ENCODE measurements around the gene RBM47.
A peak's percentile ranks its signal among the peaks of the same experiment; 100 is the strongest.

Gene RBM47

DNA sequence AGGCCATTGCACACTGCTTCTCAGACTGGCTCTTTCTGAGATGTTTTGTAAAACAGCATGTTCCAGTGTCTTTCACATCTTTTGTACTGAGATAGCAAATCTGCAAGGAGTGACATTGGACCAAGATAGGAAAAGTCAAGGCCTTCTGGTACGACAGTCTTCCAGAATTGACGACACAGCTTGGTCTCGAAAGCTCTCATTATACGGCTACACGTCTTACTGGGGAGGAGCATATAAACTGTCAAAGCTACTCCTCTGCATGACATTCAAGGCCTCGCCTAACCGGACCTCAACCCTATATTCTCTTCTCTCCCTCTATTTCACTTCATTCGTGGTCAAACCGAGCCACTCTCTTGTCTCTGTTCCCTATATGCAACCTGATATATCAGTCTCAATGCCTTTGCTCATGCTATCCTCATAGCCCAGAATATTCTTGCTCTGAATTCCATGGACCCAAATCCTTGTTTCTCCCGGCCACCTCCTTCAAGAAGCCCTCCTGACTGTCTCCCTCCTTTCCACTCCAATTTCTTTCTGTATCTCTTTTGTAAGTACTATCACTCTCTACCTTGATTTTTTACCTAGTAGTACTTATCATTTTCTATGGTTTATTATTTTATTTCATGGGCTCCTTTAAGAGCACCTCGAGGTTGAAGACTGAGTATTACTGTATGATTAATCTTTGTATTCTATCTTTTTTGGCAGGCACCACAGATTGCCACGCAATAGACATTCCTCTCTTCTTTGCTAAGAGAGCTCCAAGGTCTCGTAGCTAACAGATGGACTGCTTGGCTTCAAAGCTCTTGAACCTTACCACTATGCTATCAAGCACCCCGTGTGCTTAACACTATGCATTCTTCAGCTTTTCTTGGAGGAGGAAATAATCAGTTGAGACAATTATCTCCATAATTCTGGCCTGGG lies 35.1 kb downstream of the RBM47 start:
- H3K27me3 Mint-ChIP-seq: no peaks in the 10 kb centered on the region
- peak overlapping the region; percentile 31 for H3K27ac Mint-ChIP-seq
- peaks cover 46% of the 10 kb centered on the region for H3K4me1 Mint-ChIP-seq (ENCODE audit: low read depth)
- no peak overlapping the region for H3K4me3 Mint-ChIP-seq
- H3K36me3 Mint-ChIP-seq (ENCODE audit: low read depth): peaks cover 93% of the 10 kb centered on the region
- intact Hi-C loops (cut with micrococcal nuclease): no loop called here
- no peaks in the 10 kb centered on the region for H3K9me3 Mint-ChIP-seq

DNA sequence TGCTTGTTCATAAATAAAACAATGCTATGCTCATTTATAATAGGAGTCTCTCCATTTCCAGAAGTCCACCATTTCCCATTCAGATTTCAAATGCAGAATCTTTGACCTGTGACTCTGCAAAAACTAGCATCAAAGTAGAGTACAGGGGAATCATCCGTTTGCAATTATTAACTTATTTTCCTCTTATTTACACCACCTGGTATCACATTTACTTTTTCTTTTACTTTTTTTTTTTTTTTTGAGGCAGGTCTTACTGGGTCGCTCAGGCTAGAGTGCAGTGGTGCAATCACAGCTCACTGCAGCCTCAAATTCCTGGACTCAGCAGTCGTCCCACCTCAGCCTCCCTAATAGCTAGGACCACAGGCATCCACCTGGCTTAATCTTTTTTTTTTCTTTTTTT lies 37.6 kb downstream of the RBM47 start:
- H3K36me3 Mint-ChIP-seq (ENCODE audit: low read depth): peaks cover 90% of the 10 kb centered on the region
- no peaks in the 10 kb centered on the region for H3K27me3 Mint-ChIP-seq
- H3K27ac Mint-ChIP-seq: peak overlapping the region; percentile 95
- intact Hi-C loops (cut with micrococcal nuclease): no loop called here
- peaks cover 63% of the 10 kb centered on the region for H3K4me1 Mint-ChIP-seq (ENCODE audit: low read depth)
- H3K4me3 Mint-ChIP-seq: no peak overlapping the region
- no peaks in the 10 kb centered on the region for H3K9me3 Mint-ChIP-seq

DNA sequence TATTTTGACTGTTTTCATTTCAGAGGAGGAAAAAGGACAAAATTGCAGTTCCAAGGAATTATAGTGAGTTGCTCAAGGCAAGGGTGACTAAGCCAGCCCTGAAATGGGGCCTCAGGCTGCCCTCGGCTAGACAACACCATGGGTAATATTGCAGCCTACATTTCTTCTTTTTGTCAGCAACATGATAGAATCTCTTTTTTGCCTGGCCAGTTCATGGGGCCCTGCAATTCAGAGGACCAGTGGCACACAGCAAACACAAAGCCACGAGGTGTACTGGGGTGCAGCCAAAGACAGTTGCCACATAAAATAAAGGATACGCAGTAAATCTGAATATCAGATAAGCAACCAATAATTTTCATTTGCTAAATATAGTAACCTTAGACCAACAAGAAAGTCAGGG lies 41.8 kb downstream of the RBM47 start:
- H3K27ac Mint-ChIP-seq: peak overlapping the region; percentile 95
- H3K4me3 Mint-ChIP-seq: peak overlapping the region; percentile 44
- intact Hi-C loops (cut with micrococcal nuclease): loop anchor here (5.0 kb wide), 1 partner anchor 34 kb away; no protein-coding TSS in a partner anchor
- H3K4me1 Mint-ChIP-seq (ENCODE audit: low read depth): peaks cover 81% of the 10 kb centered on the region
- H3K9me3 Mint-ChIP-seq: no peaks in the 10 kb centered on the region
- peaks cover 80% of the 10 kb centered on the region for H3K36me3 Mint-ChIP-seq (ENCODE audit: low read depth)
- H3K27me3 Mint-ChIP-seq: no peaks in the 10 kb centered on the region

DNA sequence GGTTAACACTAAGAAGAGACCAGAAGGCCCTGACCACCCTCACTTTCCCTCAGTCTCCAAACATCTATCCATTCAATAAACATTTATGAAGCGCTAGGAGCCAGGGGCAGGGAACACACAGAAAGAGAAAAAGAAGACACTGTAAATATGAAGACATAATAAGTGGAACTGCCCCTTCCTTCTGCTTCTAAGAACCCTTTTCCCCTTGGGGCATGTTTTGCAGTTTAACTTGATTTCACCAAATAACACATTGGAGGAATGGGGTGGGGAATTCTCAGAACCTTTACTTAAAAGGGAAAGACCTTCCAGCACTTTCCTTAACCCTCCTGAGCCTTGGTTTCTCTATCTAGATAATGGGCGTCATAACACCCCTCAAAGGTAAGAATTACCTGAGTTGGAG lies 42.3 kb downstream of the RBM47 start:
- no peaks in the 10 kb centered on the region for H3K27me3 Mint-ChIP-seq
- H3K9me3 Mint-ChIP-seq: no peaks in the 10 kb centered on the region
- H3K27ac Mint-ChIP-seq: peak overlapping the region; percentile 95
- peak overlapping the region; percentile 68 for H3K4me3 Mint-ChIP-seq
- H3K36me3 Mint-ChIP-seq (ENCODE audit: low read depth): peaks cover 80% of the 10 kb centered on the region
- peaks cover 85% of the 10 kb centered on the region for H3K4me1 Mint-ChIP-seq (ENCODE audit: low read depth)
- intact Hi-C loops (cut with micrococcal nuclease): loop anchor here (5.0 kb wide), 1 partner anchor 35 kb away; no protein-coding TSS in a partner anchor

DNA sequence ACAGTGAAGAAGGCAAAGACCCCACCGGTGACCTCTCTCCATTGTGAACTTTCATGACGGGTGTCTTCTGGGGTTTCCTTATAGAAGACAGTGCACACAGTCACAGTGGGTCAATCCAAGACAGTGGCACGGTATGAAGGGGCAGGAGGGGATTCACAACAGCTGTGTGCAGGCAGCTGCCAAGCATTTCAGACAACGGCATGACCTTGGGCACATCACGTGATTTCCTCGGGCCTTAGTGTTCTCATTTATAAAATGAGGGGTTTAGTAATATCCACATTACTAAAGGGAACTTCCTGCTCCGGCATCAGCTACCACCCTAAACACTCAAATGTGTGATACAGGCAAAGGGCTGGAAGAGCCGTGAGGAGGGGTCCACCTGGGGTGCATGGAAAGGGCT lies 42.9 kb downstream of the RBM47 start:
- H3K9me3 Mint-ChIP-seq: no peaks in the 10 kb centered on the region
- H3K36me3 Mint-ChIP-seq (ENCODE audit: low read depth): peaks cover 80% of the 10 kb centered on the region
- H3K4me3 Mint-ChIP-seq: peak overlapping the region; percentile 68
- intact Hi-C loops (cut with micrococcal nuclease): loop anchor here (1.0 to 5.0 kb wide), 2 partner anchors 9 to 36 kb away; no protein-coding TSS in a partner anchor
- peak overlapping the region; percentile 95 for H3K27ac Mint-ChIP-seq
- peaks cover 85% of the 10 kb centered on the region for H3K4me1 Mint-ChIP-seq (ENCODE audit: low read depth)
- no peaks in the 10 kb centered on the region for H3K27me3 Mint-ChIP-seq

DNA sequence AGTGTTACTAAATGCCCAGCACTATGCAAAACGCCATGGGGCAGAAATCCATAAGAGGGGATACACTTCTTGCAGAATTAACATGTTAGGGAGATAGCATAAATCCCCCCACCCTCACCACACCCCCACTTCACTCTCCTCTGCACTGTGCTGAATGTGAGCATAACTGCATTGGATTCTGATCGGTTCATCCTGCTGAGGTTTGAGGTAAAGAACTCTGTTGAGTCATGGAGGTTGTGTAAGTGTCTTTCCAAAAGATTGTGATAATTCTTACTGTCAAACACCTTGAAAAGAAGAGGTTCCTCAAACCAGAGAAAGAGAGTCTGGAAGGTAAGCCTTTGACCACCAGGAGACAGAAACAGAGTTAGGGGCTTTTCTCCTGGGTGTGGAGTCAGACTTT lies 43.6 kb downstream of the RBM47 start:
- intact Hi-C loops (cut with micrococcal nuclease): loop anchor here (1.0 to 5.0 kb wide), 2 partner anchors 9 to 36 kb away; no protein-coding TSS in a partner anchor
- Mint-ChIP-seq H3K36me3 (ENCODE audit: low read depth) (peaks cover 80% of the 10 kb centered on the region), H3K27me3 (no peaks in the 10 kb centered on the region), H3K4me3 (peak overlapping the region; percentile 62), H3K4me1 (ENCODE audit: low read depth) (peaks cover 85% of the 10 kb centered on the region), H3K27ac (peak overlapping the region; percentile 95), H3K9me3 (no peaks in the 10 kb centered on the region)

DNA sequence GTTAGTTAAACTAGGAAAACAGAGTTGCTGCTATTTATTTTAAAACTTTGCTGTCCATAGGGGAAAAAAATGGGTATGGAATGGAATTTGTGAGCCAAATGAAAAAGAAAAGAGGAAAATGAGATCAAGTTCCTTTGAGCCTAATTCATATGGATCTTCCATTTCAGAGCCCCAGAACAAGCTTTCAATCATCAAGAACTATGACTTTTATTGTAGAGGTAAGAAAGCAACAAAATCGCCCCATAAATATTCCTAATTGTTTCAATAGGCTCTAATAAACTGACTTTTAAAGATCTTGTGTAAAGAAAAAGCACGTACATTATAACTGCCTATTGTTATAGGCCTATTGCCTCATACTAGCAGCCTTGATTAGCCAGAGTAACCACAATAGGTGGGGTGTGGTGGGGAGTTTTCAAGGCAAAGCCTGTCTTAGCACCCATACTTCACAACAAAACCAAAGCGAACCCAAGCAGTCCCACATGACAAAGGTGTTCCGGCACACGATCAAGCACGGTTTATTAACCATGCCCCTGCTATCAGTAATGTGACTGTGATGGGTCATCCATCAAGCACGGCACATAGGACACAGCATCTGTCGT lies 44.4 kb downstream of the RBM47 start:
- H3K4me3 Mint-ChIP-seq: no peak overlapping the region
- peaks cover 80% of the 10 kb centered on the region for H3K36me3 Mint-ChIP-seq (ENCODE audit: low read depth)
- H3K27ac Mint-ChIP-seq: peak overlapping the region; percentile 95
- H3K4me1 Mint-ChIP-seq (ENCODE audit: low read depth): peaks cover 85% of the 10 kb centered on the region
- no peaks in the 10 kb centered on the region for H3K27me3 Mint-ChIP-seq
- no peaks in the 10 kb centered on the region for H3K9me3 Mint-ChIP-seq
- intact Hi-C loops (cut with micrococcal nuclease): loop anchor here (5.0 kb wide), 1 partner anchor 37 kb away; no protein-coding TSS in a partner anchor

DNA sequence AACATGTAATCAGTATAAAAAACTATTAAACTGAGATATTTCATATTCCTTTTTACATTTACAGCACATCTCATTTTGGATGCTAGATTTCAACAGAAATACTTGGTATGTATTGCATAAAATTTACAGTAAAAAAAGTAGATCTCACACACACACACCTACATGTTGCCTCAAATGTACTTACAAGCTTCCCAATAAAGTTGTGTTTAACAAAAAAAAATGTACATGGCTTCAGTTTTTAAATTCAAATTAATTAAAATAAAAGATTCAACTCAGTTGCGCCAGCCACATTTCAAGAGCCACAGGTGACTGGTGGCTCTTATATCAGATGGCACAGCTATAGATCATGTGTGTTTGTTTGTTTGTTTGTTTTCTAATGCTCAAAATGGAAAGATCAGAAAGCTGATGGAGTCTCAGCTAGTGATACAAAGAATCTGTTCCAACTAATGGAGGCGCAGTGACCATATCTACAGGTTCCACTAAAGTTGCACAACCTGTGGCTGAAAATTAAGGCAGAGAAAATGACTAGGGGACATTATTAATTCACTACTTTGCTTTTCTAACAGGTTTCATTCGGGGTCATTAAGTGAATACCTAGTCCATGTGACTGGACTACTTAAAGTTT lies 45.0 kb downstream of the RBM47 start:
- H3K36me3 Mint-ChIP-seq (ENCODE audit: low read depth): peaks cover 79% of the 10 kb centered on the region
- intact Hi-C loops (cut with micrococcal nuclease): loop anchor here (5.0 kb wide), 1 partner anchor 38 kb away; no protein-coding TSS in a partner anchor
- H3K27me3 Mint-ChIP-seq: no peaks in the 10 kb centered on the region
- H3K27ac Mint-ChIP-seq: peak overlapping the region; percentile 95
- peaks cover 84% of the 10 kb centered on the region for H3K4me1 Mint-ChIP-seq (ENCODE audit: low read depth)
- H3K4me3 Mint-ChIP-seq: no peak overlapping the region
- H3K9me3 Mint-ChIP-seq: no peaks in the 10 kb centered on the region

DNA sequence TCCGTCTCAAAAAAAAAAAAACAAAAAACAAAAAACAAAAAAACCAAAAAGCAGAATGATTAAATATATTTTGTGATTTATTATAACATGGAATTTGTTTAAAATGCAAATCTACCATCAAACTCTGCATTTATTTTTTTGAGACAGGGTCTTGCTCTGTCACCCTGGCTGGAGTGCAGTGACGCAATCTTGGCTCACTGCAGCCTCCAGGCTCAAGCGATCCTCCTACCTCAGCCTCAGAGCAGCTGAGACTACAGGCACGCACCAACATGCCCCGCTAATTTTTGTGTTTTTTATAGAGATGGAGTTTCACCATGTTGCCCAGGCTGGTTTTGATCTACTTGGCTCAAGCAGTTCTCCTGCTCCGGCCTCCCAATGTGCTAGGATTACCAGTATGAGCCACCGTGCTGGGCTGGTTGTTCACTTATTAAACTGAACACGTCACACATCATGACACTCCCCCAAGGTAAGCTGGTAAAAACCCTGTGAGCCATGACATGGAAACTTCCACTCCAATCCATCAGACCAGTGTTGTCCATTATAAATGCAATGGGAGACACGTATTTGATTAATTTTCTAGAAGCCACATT lies 45.7 kb downstream of the RBM47 start:
- no peaks in the 10 kb centered on the region for H3K9me3 Mint-ChIP-seq
- peaks cover 78% of the 10 kb centered on the region for H3K4me1 Mint-ChIP-seq (ENCODE audit: low read depth)
- intact Hi-C loops (cut with micrococcal nuclease): no loop called here
- H3K4me3 Mint-ChIP-seq: no peak overlapping the region
- H3K27me3 Mint-ChIP-seq: no peaks in the 10 kb centered on the region
- peaks cover 72% of the 10 kb centered on the region for H3K36me3 Mint-ChIP-seq (ENCODE audit: low read depth)
- H3K27ac Mint-ChIP-seq: no peak overlapping the region

DNA sequence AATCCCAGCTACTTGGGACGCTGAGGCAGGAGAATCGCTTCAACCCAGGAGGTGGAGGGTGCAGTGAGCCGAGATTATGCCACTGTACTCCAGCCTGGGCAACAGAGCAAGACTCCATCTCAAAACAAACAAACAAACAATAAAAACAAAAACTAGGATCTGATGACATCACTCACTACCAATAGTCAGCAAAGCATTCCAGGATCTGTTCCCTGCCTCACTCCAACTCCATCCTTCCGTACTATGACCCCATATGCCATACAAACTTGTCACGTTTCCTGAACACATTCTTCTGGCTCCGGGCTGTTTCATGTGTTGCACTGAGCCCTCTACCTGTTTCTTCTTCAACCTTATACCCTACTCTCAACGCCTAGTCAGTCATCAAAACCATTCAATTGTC lies 47.3 kb downstream of the RBM47 start:
- H3K36me3 Mint-ChIP-seq (ENCODE audit: low read depth): peaks cover 70% of the 10 kb centered on the region

DNA sequence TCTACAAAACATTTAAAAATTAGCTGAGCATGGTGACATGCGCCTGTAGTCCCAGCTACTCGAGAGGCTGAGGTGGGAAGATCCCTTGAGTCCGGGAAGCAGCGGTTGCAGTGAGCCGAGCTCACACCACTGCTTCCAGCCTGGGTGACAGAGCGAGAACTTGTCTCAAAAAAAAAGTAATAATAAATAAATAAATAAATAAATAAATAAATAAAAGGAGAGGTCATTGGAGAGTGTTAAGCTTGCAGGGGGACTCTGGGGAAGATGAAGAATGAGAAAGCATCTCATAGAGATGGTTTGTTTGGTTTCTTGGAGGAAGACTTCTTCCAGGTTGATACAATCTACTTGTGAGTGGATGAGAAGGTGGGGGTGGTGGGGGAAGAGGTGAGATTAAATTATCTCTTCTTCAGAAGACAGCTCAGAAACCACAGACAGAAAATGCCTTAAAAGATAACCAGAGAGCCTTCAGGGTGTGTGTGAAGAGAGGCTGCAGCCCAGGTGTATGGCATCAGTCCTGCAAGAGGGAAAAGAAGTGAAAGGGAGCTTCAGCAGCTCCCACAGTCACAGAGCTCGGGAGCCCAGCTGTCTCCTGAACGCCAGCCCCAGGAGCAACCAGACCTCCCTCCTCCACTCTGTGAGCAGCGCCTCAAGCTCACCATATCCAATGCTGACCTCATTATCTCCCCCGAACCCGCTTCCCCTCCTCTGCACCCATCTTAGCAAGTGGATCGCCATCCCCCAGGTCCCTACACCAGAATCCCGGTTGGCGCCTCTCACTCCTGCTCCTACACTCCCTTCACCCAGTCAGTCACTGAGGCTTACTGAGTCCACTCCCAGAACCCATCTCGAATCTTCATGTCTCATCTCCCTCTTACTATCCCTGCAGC lies 48.2 kb downstream of the RBM47 start:
- H3K9me3 Mint-ChIP-seq: no peaks in the 10 kb centered on the region
- peak overlapping the region; percentile 98 for H3K27ac Mint-ChIP-seq

More for the DNA sequence above, 47.3 kb downstream of the RBM47 start:
- intact Hi-C loops (cut with micrococcal nuclease): no loop called here
- Mint-ChIP-seq H3K4me1 (ENCODE audit: low read depth) (peaks cover 76% of the 10 kb centered on the region), H3K4me3 (no peak overlapping the region), H3K27me3 (no peaks in the 10 kb centered on the region), H3K27ac (peak overlapping the region; percentile 98), H3K9me3 (no peaks in the 10 kb centered on the region)

DNA sequence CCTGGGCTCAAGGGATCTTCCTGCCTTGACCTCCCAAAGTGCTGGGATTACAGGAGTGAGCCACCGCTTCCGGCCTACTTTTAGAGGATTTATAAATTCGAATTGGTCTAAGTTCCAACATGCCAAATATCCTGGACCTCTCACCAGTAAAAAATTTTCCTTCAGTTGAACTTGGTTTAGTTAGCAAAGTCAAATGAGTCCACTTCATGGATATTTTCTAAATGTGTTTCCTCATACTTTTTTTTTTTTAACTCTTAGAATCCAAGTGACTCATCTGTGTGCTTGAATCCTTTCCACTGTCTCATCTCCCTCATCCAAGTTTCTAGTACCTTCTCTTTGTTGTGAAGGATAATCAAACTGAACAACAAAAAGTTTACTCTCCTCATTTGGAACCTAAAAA lies 49.7 kb downstream of the RBM47 start:
- intact Hi-C loops (cut with micrococcal nuclease): no loop called here
- H3K27ac Mint-ChIP-seq: peak overlapping the region; percentile 98

More for the DNA sequence above, 48.2 kb downstream of the RBM47 start:
- Mint-ChIP-seq H3K4me3 (no peak overlapping the region), H3K4me1 (ENCODE audit: low read depth) (peaks cover 76% of the 10 kb centered on the region), H3K27me3 (no peaks in the 10 kb centered on the region), H3K36me3 (ENCODE audit: low read depth) (peaks cover 71% of the 10 kb centered on the region)
- intact Hi-C loops (cut with micrococcal nuclease): no loop called here

More for the DNA sequence above, 49.7 kb downstream of the RBM47 start:
- Mint-ChIP-seq H3K4me3 (no peak overlapping the region), H3K4me1 (ENCODE audit: low read depth) (peaks cover 76% of the 10 kb centered on the region), H3K9me3 (no peaks in the 10 kb centered on the region), H3K36me3 (ENCODE audit: low read depth) (peaks cover 72% of the 10 kb centered on the region), H3K27me3 (no peaks in the 10 kb centered on the region)
